ENCODE data around the gene CASQ2.

Gene CASQ2

DNA sequence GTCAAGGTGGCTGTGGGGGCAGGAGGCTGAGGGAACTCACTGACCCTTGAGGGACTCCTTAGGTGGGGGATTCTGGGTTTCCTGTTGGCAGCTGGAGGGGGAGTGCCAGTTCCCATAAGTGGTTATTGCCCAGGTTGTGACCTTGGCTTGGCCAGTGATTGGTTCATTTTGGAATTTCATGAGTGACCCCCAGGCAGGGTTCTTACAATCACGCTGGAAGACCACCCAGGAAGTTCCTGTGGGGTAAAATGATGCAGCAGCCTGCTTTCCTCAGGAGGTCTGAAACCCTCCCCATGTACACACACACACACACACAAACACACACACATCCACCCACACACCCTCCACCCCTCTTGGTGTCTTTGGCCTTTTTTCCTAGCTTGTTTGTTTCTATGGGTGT lies 109.9 kb downstream of the CASQ2 start:
- DNase-seq: no peak

DNA sequence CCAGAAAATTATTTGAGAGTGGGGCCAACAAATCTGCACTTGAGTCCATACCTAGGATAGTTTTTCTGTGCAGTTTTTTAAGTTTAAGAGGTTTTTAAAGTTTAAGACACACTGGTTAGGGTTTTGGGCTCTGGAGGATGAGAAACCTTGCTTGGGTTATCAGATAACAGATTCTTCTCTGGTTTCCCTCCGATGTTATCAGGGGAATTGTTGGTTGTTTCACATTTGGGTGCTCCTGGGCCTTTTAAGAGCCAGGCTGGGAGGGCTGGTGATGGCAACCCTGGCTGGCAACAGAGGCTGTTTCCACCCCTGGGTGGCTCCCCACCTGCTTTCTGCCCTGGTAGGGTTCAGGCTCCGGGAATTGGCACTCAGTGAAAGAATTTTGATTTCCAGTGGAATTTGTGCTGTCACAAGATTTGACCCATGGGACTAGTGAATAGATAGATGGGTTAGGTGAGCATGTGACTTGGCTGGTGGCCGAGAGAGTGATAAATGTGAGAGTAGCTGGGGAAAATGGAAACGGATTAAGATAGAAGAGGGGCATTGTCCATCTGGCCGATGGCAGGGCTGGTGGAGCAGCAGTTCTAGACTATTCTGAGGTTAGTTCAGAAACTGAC lies 111.9 kb downstream of the CASQ2 start:
- no peak for DNase-seq

DNA sequence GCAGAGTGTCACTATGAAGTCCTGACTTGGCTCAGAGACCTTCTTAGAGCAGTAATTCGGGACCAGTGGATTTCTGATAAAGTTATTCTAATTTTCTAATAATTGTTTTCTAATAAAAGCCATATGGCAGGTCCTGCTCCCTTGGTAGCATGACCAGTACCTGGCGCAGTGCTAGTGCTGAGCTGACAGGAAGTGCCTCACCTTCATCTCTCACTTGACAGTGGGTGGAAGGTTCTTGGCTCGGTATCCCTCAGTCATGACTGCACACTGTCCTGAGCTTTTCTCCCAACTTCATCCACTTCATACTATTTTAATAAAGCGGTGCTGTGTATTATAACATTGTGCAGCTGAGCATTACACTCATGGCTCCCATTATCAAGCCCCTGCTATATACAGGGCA lies 112.6 kb downstream of the CASQ2 start:
- DNase-seq: no peak

DNA sequence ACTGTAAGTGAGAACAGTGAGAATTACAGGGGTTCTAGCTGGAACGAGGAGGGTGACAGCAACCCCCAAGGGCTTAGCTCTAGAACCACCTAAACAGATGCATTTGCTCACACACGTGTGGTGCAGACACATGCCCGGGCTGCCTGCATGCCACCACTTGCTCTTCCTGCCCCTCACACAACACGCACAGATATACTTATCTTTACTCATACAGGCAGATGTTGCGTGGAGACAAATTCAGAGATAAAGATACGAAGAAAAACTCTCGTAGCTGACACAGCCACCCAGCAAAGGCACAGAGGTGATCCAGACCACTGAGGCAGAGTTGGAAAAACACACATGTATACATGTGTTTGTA lies 113.2 kb downstream of the CASQ2 start:
- DNase-seq: no peak

DNA sequence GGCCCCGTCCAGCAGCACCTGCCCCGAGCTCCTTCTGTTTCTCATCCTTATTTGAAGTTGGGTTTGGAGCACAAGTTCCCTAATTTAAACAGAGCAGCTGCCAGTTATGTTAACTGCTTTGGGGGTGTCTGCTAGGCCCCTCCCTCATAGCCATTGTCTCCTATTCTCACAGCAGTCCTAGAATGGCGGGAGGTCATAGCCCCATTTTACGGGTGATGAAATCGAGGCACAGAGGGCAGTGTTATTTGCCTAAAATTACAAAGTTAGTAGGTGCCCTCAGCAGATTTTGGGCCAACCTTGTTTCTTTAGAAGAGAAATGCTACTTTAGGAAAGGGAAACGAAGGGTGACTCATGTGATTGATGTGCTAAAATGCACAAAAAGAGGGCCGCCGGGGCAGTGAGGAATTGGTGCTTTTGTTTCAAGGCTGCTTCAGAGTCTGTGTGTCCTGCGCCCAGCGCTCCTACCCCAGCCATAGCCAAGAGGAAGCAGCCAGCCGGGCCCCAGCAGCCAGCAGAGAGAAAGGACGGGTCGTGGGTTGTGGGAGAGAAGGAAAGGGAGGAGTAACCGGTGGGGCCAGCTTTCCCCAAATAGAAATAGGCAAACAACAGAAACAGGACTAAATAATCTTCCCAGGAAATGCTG lies 113.7 kb downstream of the CASQ2 start:
- DNase-seq: no peak

DNA sequence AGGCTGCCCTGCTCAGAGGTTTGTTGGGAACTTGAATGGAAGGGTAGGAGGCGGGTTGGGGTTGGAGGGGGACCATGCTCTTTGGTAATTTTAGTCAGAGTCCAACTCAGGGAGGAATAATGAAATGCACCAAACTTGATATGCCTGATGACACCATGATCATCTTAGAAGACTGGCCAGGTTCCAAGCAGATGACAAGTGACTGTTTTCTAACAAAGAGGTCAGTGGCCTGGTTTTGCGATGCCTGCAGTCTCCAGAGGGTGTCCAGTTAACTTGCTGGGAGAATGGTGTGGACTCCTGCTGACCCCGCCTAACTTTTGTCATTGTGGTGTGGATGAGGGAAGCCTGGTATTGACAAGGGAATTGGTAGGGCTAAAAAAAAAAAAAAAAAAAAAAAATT lies 114.4 kb downstream of the CASQ2 start:
- DNase-seq: no peak

DNA sequence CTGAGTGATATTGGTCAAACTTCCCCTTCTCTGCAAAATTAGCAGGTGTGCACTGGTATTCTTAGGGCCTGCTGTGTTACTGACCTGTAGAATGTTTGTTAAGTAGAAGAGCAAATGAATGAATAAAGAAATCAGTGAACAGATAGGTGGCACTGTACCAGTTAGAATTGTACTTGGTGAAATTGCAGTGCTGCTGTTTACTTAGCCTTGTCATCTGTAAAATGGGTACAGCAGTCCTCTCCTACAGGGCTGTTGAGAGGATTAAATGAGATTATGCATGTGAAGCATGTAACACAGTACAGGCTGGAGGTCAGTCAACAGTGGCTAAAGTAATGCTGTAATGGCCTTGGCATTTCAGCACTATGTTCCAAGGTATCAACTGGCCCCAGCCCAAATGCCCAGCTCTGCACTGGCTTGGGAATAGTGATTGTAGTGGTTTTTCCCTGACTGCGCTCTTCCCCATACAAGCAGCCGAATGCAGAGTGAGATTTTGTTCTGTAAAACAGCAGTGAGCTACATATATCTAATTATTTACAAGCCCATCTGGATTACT lies 116.2 kb downstream of the CASQ2 start:
- DNase-seq: no peak

DNA sequence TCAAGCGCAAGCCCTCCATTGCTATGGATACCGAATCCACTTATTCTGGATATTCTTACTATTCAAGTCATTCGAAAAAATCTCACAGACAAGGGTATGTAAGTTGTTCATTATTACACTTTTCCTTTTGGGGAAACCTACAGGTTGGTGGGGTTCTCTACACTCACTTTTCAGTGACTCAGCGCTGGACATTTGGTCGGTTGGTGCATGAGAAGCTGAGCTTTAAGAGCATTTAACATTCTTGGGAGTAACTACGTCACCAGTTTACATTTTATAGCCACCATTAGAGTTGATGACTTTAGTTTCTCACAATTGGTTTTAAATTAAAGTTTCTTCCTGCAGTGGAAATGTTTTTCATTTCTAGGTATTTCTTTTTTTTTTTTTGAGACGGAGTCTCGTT lies 117.1 kb downstream of the CASQ2 start:
- DNase-seq: no peak

DNA sequence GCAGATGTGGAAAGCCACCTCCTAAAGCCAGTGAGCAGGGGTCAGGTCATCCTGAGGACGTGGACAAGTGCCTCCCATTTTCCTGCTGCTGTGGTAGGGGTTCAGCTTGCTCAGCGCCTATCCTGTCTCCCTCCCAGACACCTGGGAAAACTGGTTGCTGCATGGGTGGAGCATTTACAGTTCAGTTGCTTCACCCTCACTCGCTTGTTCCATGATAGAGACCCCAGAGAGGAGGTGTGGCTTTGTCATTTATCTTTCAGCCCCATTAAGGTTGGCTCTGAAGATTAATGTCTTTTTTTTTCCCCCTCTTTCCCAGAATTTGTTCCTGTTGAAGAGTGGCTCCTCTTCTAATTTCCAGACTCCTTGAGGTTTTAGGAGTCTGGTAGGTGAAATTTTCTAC lies 117.6 kb downstream of the CASQ2 start:
- no peak for DNase-seq

Measured in hippocampal formation (tissue), 2 donors.